GM12878 (cell line): ENCODE data around the gene TOP2A.

Experiments
- CEBPB ChIP-seq, 2 experiments: fragments of 150-350 bp in 1 of 2; IDR thresholded peaks; 2 replicates each; pipeline ENCODE4 v1.6.1; 2012 to 2014; ENCODE audit warnings: low read depth in 2 of 2, low read length in 2 of 2, borderline replicate concordance in 1 of 2, inconsistent platforms in 1 of 2
- CHD2 ChIP-seq: IDR thresholded peaks from 2 replicates; pipeline ENCODE4 v1.6.1; 2011; ENCODE audit warnings: low read depth, low read length, improper control_type of control experiment, borderline replicate concordance
- CREM ChIP-seq: IDR thresholded peaks from 2 replicates; pipeline ENCODE4 v1.6.1; 2014; ENCODE audit warnings: antibody characterized with exemption, low read depth
- EZH2 ChIP-seq: IDR thresholded peaks from 2 replicates; pipeline ENCODE4 v1.6.1; 2012; ENCODE audit warnings: low read depth, mild to moderate bottlenecking, control low read depth, inconsistent platforms, low read length, borderline replicate concordance; ENCODE audit not compliant: control insufficient read depth
- FOXK2 ChIP-seq: fragments of 450-650 bp; IDR thresholded peaks from 2 replicates; pipeline ENCODE4 v1.6.1; 2017; ENCODE audit warnings: mild to moderate bottlenecking, moderate library complexity
- JUND ChIP-seq: IDR thresholded peaks from 2 replicates; pipeline ENCODE4 v1.6.1; 2012; ENCODE audit warnings: low read depth, mild to moderate bottlenecking, low read length, improper control_type of control experiment, moderate library complexity
- KDM1A ChIP-seq: fragments of 200-600 bp; sonication (generic); IDR thresholded peaks from 2 replicates; pipeline ENCODE4 v1.6.1; 2016; ENCODE audit warnings: borderline replicate concordance
- POLR2A ChIP-seq: IDR thresholded peaks from 2 replicates; pipeline ENCODE4 v1.6.1; 2011; ENCODE audit warnings: low read depth, mild to moderate bottlenecking, low read length
- RFX5 ChIP-seq: IDR thresholded peaks from 2 replicates; pipeline ENCODE4 v1.6.1; 2011; ENCODE audit warnings: low read depth, low read length, improper control_type of control experiment
- YY1 ChIP-seq: IDR thresholded peaks from 2 replicates; pipeline ENCODE4 v1.6.1; 2011; ENCODE audit warnings: low read depth, mild to moderate bottlenecking, low read length
- ZBED1 ChIP-seq: IDR thresholded peaks from 2 replicates; pipeline ENCODE4 v1.6.1; 2016; ENCODE audit warnings: borderline replicate concordance
- ZNF274 ChIP-seq: IDR thresholded peaks from one replicate; pipeline ENCODE4 v1.8.0; 2011; ENCODE audit not compliant: insufficient read length, insufficient read depth
- TF ChIP-seq, protein P1 (sequence below), 3 experiments: IDR thresholded peaks in 2 of 3; conservative IDR thresholded peaks in 1 of 3; 2 replicates each; pipeline ENCODE4 v1.5.1; 2011; ENCODE audit warnings: low read depth in 3 of 3, low read length in 3 of 3, mild to moderate bottlenecking in 3 of 3, control low read depth in 2 of 3, moderate library complexity in 2 of 3, inconsistent platforms in 1 of 3, mixed read lengths in 1 of 3; ENCODE audit not compliant: control insufficient read depth in 2 of 3, insufficient read depth in 1 of 3; ENCODE audit errors: extremely low read depth in 1 of 3
- TF ChIP-seq, protein P2 (sequence below): fragments of 450-650 bp; formaldehyde crosslinking; IDR thresholded peaks from 2 replicates; pipeline ENCODE4 v1.4.0; 2022; ENCODE audit warnings: mild to moderate bottlenecking, moderate library complexity

DNA sequence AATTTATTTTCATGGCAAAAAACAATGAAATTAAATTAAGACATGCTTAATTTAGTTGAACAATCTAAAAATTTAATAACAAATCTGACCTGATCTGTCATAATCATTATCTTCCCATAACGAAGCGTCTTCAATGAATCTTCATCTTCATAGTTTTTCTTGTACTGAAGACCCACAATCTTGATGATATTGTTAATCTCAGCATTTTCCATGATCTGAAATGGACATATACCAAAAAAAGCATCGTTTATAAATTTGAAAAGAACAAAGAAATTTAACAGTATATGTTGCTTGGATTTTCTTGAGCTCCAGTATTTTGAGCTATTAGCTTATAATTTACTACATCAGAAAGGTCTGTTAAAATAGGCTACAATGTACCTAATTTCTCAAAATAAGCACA is 10.2 kb downstream of the TOP2A start:
- TF ChIP-seq, protein P1, sequence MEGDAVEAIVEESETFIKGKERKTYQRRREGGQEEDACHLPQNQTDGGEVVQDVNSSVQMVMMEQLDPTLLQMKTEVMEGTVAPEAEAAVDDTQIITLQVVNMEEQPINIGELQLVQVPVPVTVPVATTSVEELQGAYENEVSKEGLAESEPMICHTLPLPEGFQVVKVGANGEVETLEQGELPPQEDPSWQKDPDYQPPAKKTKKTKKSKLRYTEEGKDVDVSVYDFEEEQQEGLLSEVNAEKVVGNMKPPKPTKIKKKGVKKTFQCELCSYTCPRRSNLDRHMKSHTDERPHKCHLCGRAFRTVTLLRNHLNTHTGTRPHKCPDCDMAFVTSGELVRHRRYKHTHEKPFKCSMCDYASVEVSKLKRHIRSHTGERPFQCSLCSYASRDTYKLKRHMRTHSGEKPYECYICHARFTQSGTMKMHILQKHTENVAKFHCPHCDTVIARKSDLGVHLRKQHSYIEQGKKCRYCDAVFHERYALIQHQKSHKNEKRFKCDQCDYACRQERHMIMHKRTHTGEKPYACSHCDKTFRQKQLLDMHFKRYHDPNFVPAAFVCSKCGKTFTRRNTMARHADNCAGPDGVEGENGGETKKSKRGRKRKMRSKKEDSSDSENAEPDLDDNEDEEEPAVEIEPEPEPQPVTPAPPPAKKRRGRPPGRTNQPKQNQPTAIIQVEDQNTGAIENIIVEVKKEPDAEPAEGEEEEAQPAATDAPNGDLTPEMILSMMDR (IDR thresholded peaks at IDR 0.05 in 2 of 3, conservative IDR thresholded peaks at IDR 0.05 in 1 of 3; ENCODE audit: control insufficient read depth in 2 of 3, extremely low read depth in 1 of 3, insufficient read depth in 1 of 3, low read depth in 3 of 3, low read length in 3 of 3) = no peak
- TF ChIP-seq JUND = no peak
- TF ChIP-seq KDM1A = no peak
- TF ChIP-seq POLR2A = no peak
- no peak for TF ChIP-seq CEBPB (IDR thresholded peaks at IDR 0.05; ENCODE audit: borderline replicate concordance in 1 of 2, low read depth in 2 of 2, low read length in 2 of 2)
- TF ChIP-seq YY1 = no peak
- no peak for TF ChIP-seq ZBED1
- no peak for TF ChIP-seq ZNF274
- TF ChIP-seq, protein P2, sequence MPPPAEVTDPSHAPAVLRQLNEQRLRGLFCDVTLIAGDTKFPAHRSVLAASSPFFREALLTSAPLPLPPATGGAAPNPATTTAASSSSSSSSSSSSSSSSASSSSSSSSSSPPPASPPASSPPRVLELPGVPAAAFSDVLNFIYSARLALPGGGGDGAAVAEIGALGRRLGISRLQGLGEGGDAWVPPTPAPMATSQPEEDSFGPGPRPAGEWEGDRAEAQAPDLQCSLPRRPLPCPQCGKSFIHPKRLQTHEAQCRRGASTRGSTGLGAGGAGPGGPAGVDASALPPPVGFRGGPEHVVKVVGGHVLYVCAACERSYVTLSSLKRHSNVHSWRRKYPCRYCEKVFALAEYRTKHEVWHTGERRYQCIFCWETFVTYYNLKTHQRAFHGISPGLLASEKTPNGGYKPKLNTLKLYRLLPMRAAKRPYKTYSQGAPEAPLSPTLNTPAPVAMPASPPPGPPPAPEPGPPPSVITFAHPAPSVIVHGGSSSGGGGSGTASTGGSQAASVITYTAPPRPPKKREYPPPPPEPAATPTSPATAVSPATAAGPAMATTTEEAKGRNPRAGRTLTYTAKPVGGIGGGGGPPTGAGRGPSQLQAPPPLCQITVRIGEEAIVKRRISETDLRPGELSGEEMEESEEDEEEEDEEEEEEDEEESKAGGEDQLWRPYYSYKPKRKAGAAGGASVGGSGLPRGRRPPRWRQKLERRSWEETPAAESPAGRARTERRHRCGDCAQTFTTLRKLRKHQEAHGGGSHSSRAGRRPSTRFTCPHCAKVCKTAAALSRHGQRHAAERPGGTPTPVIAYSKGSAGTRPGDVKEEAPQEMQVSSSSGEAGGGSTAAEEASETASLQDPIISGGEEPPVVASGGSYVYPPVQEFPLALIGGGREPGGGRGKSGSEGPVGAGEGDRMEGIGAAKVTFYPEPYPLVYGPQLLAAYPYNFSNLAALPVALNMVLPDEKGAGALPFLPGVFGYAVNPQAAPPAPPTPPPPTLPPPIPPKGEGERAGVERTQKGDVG (CRISPR knock-in tag) = no peak
- TF ChIP-seq CREM = no peak
- no peak for TF ChIP-seq CHD2
- TF ChIP-seq FOXK2 = no peak
- TF ChIP-seq EZH2 = no peak
- no peak for TF ChIP-seq RFX5
